HepG2 (cell line): ENCODE results near the gene PSMA7. TPM values are rescaled to one million over a fixed set of nuclear protein-coding genes. Genes with fewer than 3 reads are reported as not detected.

Experiments used
- DPF2 ChIP-seq: sonication (generic); formaldehyde crosslinking; IDR thresholded peaks from 2 replicates; pipeline ENCODE4 v1.4.0; 2020; ENCODE audit warnings: mild to moderate bottlenecking, low read depth, missing genetic modification reagents, borderline replicate concordance
- KDM5A ChIP-seq: fragments of 200-600 bp; sonication (generic); IDR thresholded peaks from 2 replicates; pipeline ENCODE4 v1.7.0; 2018; ENCODE audit warnings: antibody characterized with exemption, mild to moderate bottlenecking, low read length, borderline replicate concordance
- KLF12 ChIP-seq: sonication (generic); formaldehyde crosslinking; IDR thresholded peaks from 2 replicates; pipeline ENCODE4 v1.4.0; 2020; ENCODE audit warnings: missing genetic modification reagents, borderline replicate concordance
- MAFF ChIP-seq: IDR thresholded peaks from 2 replicates; pipeline ENCODE4 v1.6.1; 2011; ENCODE audit warnings: low read depth, low read length, improper control_type of control experiment
- NR2F6 ChIP-seq, 2 experiments: IDR thresholded peaks; 2 replicates each; pipeline ENCODE4 v1.6.1; 2016; ENCODE audit warnings: antibody characterized with exemption in 1 of 2, mild to moderate bottlenecking in 1 of 2
- PITX1 ChIP-seq: sonication (generic); formaldehyde crosslinking; IDR thresholded peaks from 2 replicates; pipeline ENCODE4 v1.5.1; 2020; ENCODE audit warnings: mild to moderate bottlenecking, missing genetic modification reagents
- SMAD9 ChIP-seq: sonication (generic); formaldehyde crosslinking; IDR thresholded peaks from 2 replicates; pipeline ENCODE4 v1.5.1; 2020; ENCODE audit warnings: mild to moderate bottlenecking, missing genetic modification reagents
- SSRP1 ChIP-seq: IDR thresholded peaks from 2 replicates; pipeline ENCODE4 v1.6.1; 2016; ENCODE audit warnings: control low read depth
- ZNF790 ChIP-seq: sonication (generic); formaldehyde crosslinking; IDR thresholded peaks from 2 replicates; pipeline ENCODE4 v1.8.0; 2022; ENCODE audit warnings: missing genetic modification reagents, mild to moderate bottlenecking, borderline replicate concordance
- polyA plus RNA-seq, 8 experiments: library from polyadenylated mRNA; depleted of rRNA in 3 of 8; stranded (reverse) in 7 of 8; unstranded in 1 of 8; fragments of >200 nt; fragmentation: Illumina TruSeq in 4 of 8; extraction: Trizol in 4 of 8; gene quantifications; 2 replicates each; pipeline versions ENCODE4 v1.2.1 to v1.2.3, GENCODE V29; 2011 to 2016; ENCODE audit warnings: low read depth in 4 of 8, missing spikeins in 1 of 8, mixed read lengths in 1 of 8; ENCODE audit not compliant: insufficient read depth in 1 of 8
- total RNA-seq, 5 experiments: library from RNA; depleted of rRNA; stranded (reverse); fragments of >200 nt; fragmentation: Illumina TruSeq; extraction: Trizol; gene quantifications; 2 replicates each; pipeline ENCODE4 v1.2.3, GENCODE V29; 2016; ENCODE audit warnings: low read depth in 1 of 5
- TF ChIP-seq, protein P1 (sequence below): sonication (generic); formaldehyde crosslinking; IDR thresholded peaks from 2 replicates; pipeline ENCODE4 v1.5.0; 2020; ENCODE audit warnings: missing genetic modification reagents
- TF ChIP-seq, protein P2 (sequence below): sonication (generic); formaldehyde crosslinking; conservative IDR thresholded peaks from 2 replicates; pipeline ENCODE4 v1.8.1; 2023; ENCODE audit warnings: missing genetic modification reagents
- TF ChIP-seq, protein P3 (sequence below): IDR thresholded peaks from 2 replicates; pipeline ENCODE4 v1.6.1; 2016; ENCODE audit warnings: missing compliant biosample characterization, missing genetic modification reagents, borderline replicate concordance

Gene PSMA7
- total and polyA plus RNA-seq, 2 of the 13 experiments (the other 11 are each of a cell fraction or from before 2014, with no cell fraction given) = 531 to 631 TPM

DNA sequence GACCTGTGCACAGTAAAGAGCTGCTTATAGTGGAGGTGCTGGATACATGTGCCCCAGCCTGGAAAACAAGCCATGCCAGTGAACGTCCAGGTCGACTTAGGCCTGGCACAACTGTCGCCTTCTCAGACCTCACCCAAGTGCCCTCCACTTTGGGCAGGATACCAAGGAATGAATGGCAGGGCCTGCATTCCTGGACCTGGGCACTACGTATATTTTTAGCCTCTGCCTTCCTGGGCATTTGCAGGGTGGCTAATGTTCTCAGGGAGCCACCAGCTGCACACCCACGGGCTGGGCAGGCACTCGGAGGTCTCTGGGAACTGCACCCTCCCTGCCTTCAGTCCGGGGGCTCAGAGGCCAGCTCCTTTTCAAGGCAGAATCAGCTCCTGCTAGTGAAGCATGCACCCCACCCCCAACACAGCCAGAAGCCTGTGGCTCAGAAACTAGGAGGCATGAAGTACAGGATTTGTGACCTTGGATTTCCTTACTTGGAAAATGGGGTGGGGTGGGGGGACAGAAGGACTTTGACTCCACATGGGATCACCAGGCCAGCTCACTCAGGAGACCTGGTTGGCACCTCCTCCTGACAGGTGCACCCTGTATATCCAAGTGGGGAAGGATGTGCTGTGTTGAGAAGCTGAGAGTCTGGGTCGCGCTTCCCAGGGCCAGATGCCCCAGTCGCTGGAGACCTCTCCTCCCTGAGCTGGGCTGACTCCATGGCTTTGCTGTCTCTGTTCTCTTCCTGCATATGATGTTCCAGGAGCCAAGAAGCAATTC is 23.4 kb downstream of the PSMA7 start (continued):
- TF ChIP-seq, protein P1, sequence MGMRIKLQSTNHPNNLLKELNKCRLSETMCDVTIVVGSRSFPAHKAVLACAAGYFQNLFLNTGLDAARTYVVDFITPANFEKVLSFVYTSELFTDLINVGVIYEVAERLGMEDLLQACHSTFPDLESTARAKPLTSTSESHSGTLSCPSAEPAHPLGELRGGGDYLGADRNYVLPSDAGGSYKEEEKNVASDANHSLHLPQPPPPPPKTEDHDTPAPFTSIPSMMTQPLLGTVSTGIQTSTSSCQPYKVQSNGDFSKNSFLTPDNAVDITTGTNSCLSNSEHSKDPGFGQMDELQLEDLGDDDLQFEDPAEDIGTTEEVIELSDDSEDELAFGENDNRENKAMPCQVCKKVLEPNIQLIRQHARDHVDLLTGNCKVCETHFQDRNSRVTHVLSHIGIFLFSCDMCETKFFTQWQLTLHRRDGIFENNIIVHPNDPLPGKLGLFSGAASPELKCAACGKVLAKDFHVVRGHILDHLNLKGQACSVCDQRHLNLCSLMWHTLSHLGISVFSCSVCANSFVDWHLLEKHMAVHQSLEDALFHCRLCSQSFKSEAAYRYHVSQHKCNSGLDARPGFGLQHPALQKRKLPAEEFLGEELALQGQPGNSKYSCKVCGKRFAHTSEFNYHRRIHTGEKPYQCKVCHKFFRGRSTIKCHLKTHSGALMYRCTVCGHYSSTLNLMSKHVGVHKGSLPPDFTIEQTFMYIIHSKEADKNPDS (CRISPR knock-in tag) = no peak
- no peak for TF ChIP-seq KLF12 (CRISPR knock-in tag)
- peak; percentile 73; the same call in 1 of the 2 replicates for TF ChIP-seq ZNF790
- TF ChIP-seq, protein P2, sequence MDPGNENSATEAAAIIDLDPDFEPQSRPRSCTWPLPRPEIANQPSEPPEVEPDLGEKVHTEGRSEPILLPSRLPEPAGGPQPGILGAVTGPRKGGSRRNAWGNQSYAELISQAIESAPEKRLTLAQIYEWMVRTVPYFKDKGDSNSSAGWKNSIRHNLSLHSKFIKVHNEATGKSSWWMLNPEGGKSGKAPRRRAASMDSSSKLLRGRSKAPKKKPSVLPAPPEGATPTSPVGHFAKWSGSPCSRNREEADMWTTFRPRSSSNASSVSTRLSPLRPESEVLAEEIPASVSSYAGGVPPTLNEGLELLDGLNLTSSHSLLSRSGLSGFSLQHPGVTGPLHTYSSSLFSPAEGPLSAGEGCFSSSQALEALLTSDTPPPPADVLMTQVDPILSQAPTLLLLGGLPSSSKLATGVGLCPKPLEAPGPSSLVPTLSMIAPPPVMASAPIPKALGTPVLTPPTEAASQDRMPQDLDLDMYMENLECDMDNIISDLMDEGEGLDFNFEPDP (CRISPR knock-in tag) = no peak
- TF ChIP-seq SMAD9 (CRISPR knock-in tag) = peak; percentile 75; the same call in 1 of the 2 replicates
- TF ChIP-seq DPF2 (CRISPR knock-in tag) = peak; percentile 31; the same call in 1 of the 2 replicates
- peak; percentile 21; the same call in 1 of the 2 replicates for TF ChIP-seq KDM5A
- TF ChIP-seq PITX1 (CRISPR knock-in tag) = peak; percentile 76; the same call in 1 of the 2 replicates
- TF ChIP-seq, protein P3, sequence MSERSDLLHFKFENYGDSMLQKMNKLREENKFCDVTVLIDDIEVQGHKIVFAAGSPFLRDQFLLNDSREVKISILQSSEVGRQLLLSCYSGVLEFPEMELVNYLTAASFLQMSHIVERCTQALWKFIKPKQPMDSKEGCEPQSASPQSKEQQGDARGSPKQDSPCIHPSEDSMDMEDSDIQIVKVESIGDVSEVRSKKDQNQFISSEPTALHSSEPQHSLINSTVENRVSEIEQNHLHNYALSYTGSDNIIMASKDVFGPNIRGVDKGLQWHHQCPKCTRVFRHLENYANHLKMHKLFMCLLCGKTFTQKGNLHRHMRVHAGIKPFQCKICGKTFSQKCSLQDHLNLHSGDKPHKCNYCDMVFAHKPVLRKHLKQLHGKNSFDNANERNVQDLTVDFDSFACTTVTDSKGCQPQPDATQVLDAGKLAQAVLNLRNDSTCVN (CRISPR knock-in tag) = peak; percentile 36; the same call in 1 of the 2 replicates
- TF ChIP-seq MAFF = no peak
- TF ChIP-seq NR2F6 (IDR thresholded peaks at IDR 0.05) = peak; percentile 65
- TF ChIP-seq NR2F6 (CRISPR knock-in tag; IDR thresholded peaks at IDR 0.05) = peak; percentile 54; the same call in 1 of the 2 replicates
- TF ChIP-seq SSRP1 = no peak
